PFSK-1 (cell line): ENCODE measurements around the gene HDAC4.

ENCODE experiments used
- FOXP2 ChIP-seq: optimal IDR thresholded peaks from 2 replicates; pipeline ENCODE3; 2011; ENCODE audit warnings: borderline replicate concordance, control low read depth, inconsistent platforms; ENCODE audit not compliant: insufficient read depth; ENCODE audit errors: extremely low read length, extremely low read depth
- POLR2AphosphoS5 ChIP-seq: IDR thresholded peaks from 2 replicates; pipeline ENCODE4 v1.6.1; 2012; ENCODE audit warnings: low read depth, mild to moderate bottlenecking, control low read depth, low read length, moderate library complexity
- SIN3A ChIP-seq: IDR thresholded peaks from 2 replicates; pipeline ENCODE4 v1.6.1; 2012; ENCODE audit warnings: mild to moderate bottlenecking, low read length, moderate library complexity, borderline replicate concordance; ENCODE audit not compliant: insufficient read depth
- TAF1 ChIP-seq: IDR thresholded peaks from 2 replicates; pipeline ENCODE4 v1.6.1; 2012; ENCODE audit warnings: low read length, control low read depth, borderline replicate concordance; ENCODE audit not compliant: insufficient read depth
- TF ChIP-seq, protein P1 (sequence below), 2 experiments: IDR thresholded peaks; 2 replicates each; pipeline versions ENCODE4 v1.6.1 to v1.8.0; 2011 to 2012; ENCODE audit warnings: low read depth in 2 of 2, low read length in 2 of 2, control low read depth in 1 of 2, inconsistent platforms in 1 of 2, mild to moderate bottlenecking in 1 of 2, moderate library complexity in 1 of 2; ENCODE audit not compliant: insufficient read depth in 1 of 2

DNA sequence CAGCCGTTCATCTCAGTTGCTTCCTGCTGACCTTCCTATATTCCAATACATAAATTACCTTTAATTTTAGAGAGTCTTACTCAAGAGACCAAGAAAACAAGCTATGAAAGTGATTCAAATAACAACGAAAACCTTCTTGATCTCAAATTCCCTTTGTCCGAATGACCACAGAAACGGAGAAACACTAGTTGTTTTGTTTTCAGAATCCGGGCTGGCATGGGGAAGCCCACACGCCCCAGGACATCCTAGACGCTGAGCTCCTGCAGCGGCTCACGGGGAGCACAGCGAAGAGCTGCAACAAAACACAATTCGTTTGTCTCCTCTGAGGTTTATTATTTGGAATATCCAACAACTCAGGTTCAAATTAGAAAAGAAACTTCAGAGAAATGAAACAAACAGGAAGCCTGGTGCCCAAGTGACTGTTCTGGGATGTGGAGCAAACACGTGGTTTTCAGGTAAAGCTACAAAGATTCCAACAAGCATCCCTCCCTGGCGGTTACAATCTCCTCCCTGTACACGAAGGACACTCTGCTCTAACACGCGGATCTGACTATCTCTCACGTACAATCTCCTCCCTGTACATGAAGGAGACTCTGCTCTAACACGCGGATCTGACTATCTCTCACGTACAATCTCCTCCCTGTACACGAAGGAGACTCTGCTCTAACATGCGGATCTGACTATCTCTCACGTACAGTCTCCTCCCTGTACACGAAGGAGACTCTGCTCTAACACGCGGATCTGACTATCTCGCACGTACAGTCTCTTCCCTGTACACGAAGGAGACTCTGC lies 315.4 kb downstream of the HDAC4 start:
- TF ChIP-seq POLR2AphosphoS5 (no peak), FOXP2 (no peak), TAF1 (no peak), SIN3A (no peak)
- TF ChIP-seq, protein P1, sequence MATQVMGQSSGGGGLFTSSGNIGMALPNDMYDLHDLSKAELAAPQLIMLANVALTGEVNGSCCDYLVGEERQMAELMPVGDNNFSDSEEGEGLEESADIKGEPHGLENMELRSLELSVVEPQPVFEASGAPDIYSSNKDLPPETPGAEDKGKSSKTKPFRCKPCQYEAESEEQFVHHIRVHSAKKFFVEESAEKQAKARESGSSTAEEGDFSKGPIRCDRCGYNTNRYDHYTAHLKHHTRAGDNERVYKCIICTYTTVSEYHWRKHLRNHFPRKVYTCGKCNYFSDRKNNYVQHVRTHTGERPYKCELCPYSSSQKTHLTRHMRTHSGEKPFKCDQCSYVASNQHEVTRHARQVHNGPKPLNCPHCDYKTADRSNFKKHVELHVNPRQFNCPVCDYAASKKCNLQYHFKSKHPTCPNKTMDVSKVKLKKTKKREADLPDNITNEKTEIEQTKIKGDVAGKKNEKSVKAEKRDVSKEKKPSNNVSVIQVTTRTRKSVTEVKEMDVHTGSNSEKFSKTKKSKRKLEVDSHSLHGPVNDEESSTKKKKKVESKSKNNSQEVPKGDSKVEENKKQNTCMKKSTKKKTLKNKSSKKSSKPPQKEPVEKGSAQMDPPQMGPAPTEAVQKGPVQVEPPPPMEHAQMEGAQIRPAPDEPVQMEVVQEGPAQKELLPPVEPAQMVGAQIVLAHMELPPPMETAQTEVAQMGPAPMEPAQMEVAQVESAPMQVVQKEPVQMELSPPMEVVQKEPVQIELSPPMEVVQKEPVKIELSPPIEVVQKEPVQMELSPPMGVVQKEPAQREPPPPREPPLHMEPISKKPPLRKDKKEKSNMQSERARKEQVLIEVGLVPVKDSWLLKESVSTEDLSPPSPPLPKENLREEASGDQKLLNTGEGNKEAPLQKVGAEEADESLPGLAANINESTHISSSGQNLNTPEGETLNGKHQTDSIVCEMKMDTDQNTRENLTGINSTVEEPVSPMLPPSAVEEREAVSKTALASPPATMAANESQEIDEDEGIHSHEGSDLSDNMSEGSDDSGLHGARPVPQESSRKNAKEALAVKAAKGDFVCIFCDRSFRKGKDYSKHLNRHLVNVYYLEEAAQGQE (IDR thresholded peaks at IDR 0.05; ENCODE audit: insufficient read depth in 1 of 2, low read depth in 2 of 2, low read length in 2 of 2), result no peak
